NCI-H2227 (cell line): ENCODE data around the gene OPTC.

Source experiments
- DNase-seq: peaks from one replicate; lab custom pipeline; 2025; ENCODE audit not compliant: unreplicated experiment; lab: John Stamatoyannopoulos, UW

OPTC gene

DNA sequence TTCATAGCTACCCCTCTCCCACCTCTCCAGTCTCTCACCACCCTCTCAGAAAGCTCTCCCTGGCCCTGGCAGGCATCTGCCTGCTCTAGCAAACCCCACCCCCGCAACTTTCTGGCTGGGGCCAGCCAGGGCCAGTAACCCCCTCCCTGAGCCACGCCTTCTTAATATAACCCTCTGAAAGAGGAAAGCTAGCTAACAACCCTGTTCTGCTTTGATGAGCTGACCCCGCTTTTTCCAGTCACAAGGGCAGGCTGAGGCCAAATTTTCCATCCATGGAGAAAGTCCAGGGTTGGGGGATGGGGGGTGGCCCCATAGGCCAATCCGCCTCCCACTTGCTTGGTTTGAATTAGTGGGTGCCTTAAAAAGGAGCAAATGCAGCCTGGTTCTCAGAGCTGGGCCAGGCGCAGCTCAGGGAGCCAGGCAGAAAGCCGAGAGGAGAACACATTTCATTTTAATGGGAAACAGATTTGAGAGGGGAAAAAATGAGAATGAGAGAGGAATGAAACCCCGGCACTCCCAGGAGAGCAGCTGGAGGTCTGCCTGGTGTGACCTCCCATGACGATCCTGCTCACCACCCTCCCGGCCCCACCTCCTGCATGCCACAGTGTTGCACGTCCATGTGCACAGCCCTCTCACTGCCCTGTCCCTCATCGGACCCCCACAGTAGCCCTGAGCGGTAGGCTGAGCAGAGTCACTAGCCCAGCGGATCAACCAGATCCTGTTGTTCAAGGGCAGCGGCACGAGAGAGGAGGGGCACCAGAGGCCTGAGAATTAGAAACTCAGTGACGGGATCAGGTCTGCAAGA, 62.3 kb downstream of the OPTC start:
- DNase-seq, result peak; percentile 35

DNA sequence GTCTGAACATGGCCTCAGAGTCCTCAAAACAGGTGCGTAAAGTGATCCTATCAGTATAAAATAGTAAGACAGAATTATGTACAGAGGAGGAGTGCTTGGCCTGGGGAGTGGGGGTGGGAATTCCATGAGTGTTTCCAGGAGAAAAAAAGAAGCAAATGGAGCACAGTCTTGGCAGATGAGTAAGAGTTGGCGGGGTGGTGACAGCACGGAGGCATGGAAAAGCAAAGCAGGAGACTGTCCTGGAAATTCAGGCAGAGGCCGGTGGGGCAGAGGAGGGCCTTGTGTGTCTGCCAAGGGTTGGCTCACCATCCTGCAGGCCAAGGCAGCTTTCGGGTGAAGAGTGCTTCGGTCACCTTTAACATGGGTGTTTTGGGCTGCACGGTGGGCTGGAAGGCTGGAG, 63.4 kb downstream of the OPTC start:
- DNase-seq, result no peak

DNA sequence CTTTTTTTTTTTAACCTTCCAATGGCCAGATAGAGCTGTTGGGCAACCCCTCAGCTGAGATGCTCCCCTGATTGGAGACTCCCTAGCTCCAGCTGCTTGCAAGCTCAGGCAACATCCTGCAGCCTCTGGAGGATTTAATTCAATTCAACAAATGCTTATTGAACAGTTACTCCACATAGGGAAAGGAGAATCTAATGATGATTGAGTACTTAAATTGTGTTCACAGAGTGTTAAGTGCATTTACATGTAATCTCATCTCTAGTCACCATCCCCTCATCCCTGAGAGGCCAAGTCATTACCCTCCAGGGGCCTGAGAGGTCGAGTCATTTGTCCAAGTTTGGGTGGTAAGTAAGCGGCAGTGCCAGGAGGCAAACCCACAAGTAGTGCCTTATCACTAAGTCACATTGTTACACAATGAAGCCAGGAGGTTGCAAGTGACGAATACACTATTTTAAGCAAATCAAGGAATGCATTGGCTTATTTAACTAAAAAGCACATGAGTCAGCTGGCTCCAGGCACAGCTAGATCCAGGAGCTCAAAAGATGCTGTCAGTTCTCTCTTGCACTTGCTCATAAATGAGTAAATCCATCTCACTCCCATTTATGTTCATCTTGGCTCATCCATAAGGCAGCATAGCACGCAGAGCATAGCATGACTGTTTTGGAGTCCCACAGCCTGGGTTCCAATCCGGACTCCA, 64.3 kb downstream of the OPTC start:
- DNase-seq, result no peak
